BLaER1 treated with 17β-estradiol and CSF1 and Interleukin-3, amounts not matched to agents 10 nM and 100 nM (cell line): ENCODE results near the gene CRIP1.

Source experiments
- H3K27ac ChIP-seq, 11 experiments: shearing (Covaris generic); formaldehyde crosslinking; 2 replicates each; pipeline ENCODE4 v1.8.1; 2022
- H3K27me3 ChIP-seq, 11 experiments: shearing (Covaris generic); formaldehyde crosslinking; 2 replicates each; pipeline ENCODE4 v1.8.1; 2022
- H3K36me3 ChIP-seq, 11 experiments: shearing (Covaris generic); formaldehyde crosslinking; 2 replicates each; pipeline ENCODE4 v1.8.1; 2022
- H3K4me1 ChIP-seq, 10 experiments: shearing (Covaris generic); formaldehyde crosslinking; 2 replicates each; pipeline ENCODE4 v1.8.1; 2022
- H3K4me2 ChIP-seq, 11 experiments: shearing (Covaris generic); formaldehyde crosslinking; 2 replicates each; pipeline ENCODE4 v1.8.1; 2022
- H3K4me3 ChIP-seq, 10 experiments: shearing (Covaris generic); formaldehyde crosslinking; 2 replicates each; pipeline ENCODE4 v1.8.1; 2022
- H3K9ac ChIP-seq, 11 experiments: shearing (Covaris generic); formaldehyde crosslinking; 2 replicates each; pipeline ENCODE4 v1.8.1; 2022
- H3K9me3 ChIP-seq, 11 experiments: shearing (Covaris generic); formaldehyde crosslinking; replicated peaks in 1 of 11; 2 replicates each; pipeline ENCODE4 v1.8.1; 2022
- H4K20me1 ChIP-seq, 11 experiments: shearing (Covaris generic); formaldehyde crosslinking; 2 replicates each; pipeline ENCODE4 v1.8.1; 2022
- Cebpa-rat ChIP-seq, 11 experiments: shearing (Covaris generic); IDR thresholded peaks; 2 replicates each; pipeline ENCODE4 v1.8.1; 2022

Gene CRIP1

DNA sequence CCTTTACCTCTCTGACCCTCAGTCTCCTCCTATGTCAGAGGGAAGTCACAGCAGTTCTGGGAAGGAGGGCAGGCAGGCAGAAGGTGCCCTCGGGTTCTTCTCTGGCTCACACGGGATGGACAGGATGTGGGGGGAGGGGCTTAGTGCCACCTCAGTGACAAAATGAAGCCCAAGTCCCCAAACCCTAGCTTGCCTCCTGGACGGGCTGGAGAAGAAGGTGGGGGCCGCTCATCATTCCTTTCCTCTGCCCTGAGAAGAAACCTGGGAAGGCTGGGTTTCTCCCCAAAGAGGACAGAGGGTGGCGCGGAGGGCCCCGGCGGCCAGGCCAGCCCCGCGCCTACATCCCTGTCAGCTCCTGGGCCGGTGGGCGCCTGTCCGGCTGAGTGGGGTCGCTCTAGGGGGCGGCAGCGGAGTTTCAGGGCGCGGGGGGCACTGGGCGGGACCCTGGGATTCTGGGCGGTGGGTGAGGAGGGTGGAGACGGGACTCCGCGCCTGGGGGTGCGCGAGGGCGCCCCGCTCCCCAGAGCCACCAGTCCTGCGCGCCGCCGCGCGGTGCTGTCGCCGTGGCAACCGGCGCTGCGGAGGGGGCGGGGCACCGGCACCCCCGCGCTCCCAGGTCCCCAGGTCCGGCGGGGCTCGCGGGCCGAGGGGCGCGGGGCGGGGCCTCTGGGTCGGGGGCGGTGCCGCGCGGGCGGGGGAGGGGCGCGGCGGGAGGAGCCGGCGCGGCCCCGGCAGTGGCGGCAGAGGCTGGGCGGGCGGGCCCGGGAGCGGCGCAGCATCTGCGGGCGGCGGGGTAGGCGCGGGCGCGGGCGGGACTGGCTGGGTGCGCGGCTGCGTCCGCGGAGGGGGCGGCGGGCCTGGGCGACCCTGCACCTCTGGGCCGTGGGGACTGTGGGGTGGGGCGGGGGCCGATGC is 39.4 kb downstream of the CRIP1 start, which contains the start of gene TMEM121:
TMEM121 (plus strand) TSS at position 723 of the 915 bp plus-strand sequence. CDS start 2,252 bp downstream, outside the sequence.
- peaks cover 0 to 15% (median 0%) of the 10 kb centered on the region in 11 experiments; a peak in 6 of 22 replicates for H4K20me1 ChIP-seq
- no peak for TF ChIP-seq Cebpa-rat (IDR thresholded peaks at IDR 0.05)
- peak within 1 kb of the TSS; percentile 95 to 100 (median 99) for H3K4me2 ChIP-seq
- no peaks in the 10 kb centered on the region for H3K9me3 ChIP-seq
- peak within 1 kb of the TSS; percentile 60 to 84 (median 72) for H3K4me3 ChIP-seq
- H3K27ac ChIP-seq, result peak within 1 kb of the TSS in 10 of 11 experiments; percentile 9 to 89 (median 75); a peak in 17 of 22 replicates
- H3K4me1 ChIP-seq, result peaks cover 33 to 55% (median 46%) of the 10 kb centered on the region in 10 experiments
- no peaks in the 10 kb centered on the region for H3K36me3 ChIP-seq
- peaks cover 0 to 19% (median 0%) of the 10 kb centered on the region in 11 experiments; a peak in 7 of 22 replicates for H3K27me3 ChIP-seq
- H3K9ac ChIP-seq, result peak within 1 kb of the TSS; percentile 77 to 88 (median 85)

DNA sequence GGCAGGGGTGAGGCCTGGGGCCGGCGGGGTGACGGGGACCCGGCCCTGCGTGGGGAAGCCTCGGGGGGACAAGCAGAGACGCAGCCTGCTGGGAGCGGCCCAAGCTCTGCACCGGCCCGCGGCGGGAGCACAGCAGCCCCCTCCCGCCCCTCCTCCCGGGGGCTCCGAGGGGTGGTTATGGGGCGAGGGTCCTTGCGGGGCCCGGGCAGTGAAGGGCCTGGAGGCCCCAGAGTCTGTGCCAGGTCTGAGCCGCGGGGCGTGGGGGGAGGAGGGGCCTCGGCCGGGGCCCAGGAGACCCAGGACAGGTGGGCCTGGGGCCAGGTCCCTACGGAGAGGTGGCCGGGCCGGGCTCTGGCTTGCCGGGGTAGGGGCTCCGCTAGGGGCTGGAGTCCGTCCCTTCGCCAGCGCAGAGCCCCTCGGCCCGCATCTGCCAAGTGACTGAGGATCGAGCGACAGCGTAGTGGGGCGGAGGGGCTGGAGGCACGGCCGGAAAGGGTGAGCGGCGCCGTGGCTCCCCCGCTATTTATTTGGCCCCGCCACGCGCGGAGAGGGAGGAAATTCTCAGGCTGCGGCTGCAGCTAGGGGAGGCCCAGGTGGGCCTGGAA is 40.2 kb downstream of the CRIP1 start:
- Histone ChIP-seq H3K9ac (peak overlapping the region; percentile 77 to 88 (median 85)), H3K27me3 (peaks cover 0 to 19% (median 0%) of the 10 kb centered on the region in 11 experiments; a peak in 7 of 22 replicates)

GRCh38 chr14:105527381-105527825 is 40.7 kb downstream of the CRIP1 start:
- Histone ChIP-seq H3K9ac (peak overlapping the region; percentile 77 to 88 (median 85)), H3K4me2 (peak overlapping the region; percentile 95 to 100 (median 99)), H3K4me3 (peak overlapping the region; percentile 60 to 84 (median 72))

More for the DNA sequence above, 40.2 kb downstream of the CRIP1 start:
- TF ChIP-seq Cebpa-rat (IDR thresholded peaks at IDR 0.05), result no peak
- Histone ChIP-seq H3K4me1 (peaks cover 40 to 63% (median 54%) of the 10 kb centered on the region in 10 experiments), H4K20me1 (peaks cover 0 to 23% (median 6%) of the 10 kb centered on the region in 11 experiments; a peak in 10 of 22 replicates), H3K36me3 (no peaks in the 10 kb centered on the region), H3K9me3 (no peaks in the 10 kb centered on the region), H3K4me3 (peak overlapping the region; percentile 60 to 84 (median 72)), H3K27ac (peak overlapping the region in 10 of 11 experiments; percentile 9 to 89 (median 75); a peak in 17 of 22 replicates), H3K4me2 (peak overlapping the region; percentile 95 to 100 (median 99))

GRCh38 chr14:105527826-105528585 is 41.3 kb downstream of the CRIP1 start:
- no peak for TF ChIP-seq Cebpa-rat (IDR thresholded peaks at IDR 0.05)
- H3K4me3 ChIP-seq, result peak overlapping the region; percentile 60 to 84 (median 72)

More at GRCh38 chr14:105527381-105527825, 40.7 kb downstream of the CRIP1 start:
- Histone ChIP-seq H3K36me3 (no peaks in the 10 kb centered on the region), H4K20me1 (peaks cover 0 to 28% (median 7%) of the 10 kb centered on the region in 11 experiments; a peak in 10 of 22 replicates), H3K27me3 (peaks cover 0 to 19% (median 0%) of the 10 kb centered on the region in 11 experiments; a peak in 7 of 22 replicates), H3K27ac (peak overlapping the region in 9 of 11 experiments; percentile 74 to 89 (median 86); a peak in 16 of 22 replicates), H3K4me1 (peaks cover 46 to 68% (median 59%) of the 10 kb centered on the region in 10 experiments), H3K9me3 (no peaks in the 10 kb centered on the region)
- TF ChIP-seq Cebpa-rat (IDR thresholded peaks at IDR 0.05), result no peak

GRCh38 chr14:105528586-105529318 is 42.1 kb downstream of the CRIP1 start:
- H3K9ac ChIP-seq, result peak overlapping the region; percentile 77 to 88 (median 85)
- H3K9me3 ChIP-seq, result no peaks in the 10 kb centered on the region
- H3K4me3 ChIP-seq, result peak overlapping the region; percentile 60 to 84 (median 72)
- TF ChIP-seq Cebpa-rat (IDR thresholded peaks at IDR 0.05), result no peak
- peaks cover 54 to 81% (median 72%) of the 10 kb centered on the region in 10 experiments for H3K4me1 ChIP-seq
- peak overlapping the region; percentile 95 to 100 (median 99) for H3K4me2 ChIP-seq
- peaks cover 0 to 24% (median 0%) of the 10 kb centered on the region in 11 experiments; a peak in 7 of 22 replicates for H3K27me3 ChIP-seq
- H3K36me3 ChIP-seq, result no peaks in the 10 kb centered on the region
- H3K27ac ChIP-seq, result peak overlapping the region; percentile 28 to 89 (median 85); a peak in 21 of 22 replicates
- peaks cover 0 to 36% (median 7%) of the 10 kb centered on the region in 11 experiments; a peak in 11 of 22 replicates for H4K20me1 ChIP-seq

More at GRCh38 chr14:105527826-105528585, 41.3 kb downstream of the CRIP1 start:
- peaks cover 0 to 32% (median 7%) of the 10 kb centered on the region in 11 experiments; a peak in 11 of 22 replicates for H4K20me1 ChIP-seq
- peak overlapping the region; percentile 56 to 89 (median 85); a peak in 21 of 22 replicates for H3K27ac ChIP-seq
- peaks cover 0 to 19% (median 0%) of the 10 kb centered on the region in 11 experiments; a peak in 7 of 22 replicates for H3K27me3 ChIP-seq
- H3K36me3 ChIP-seq, result no peaks in the 10 kb centered on the region
- peak overlapping the region; percentile 77 to 88 (median 85) for H3K9ac ChIP-seq
- peak overlapping the region; percentile 95 to 100 (median 99) for H3K4me2 ChIP-seq
- peaks cover 51 to 74% (median 65%) of the 10 kb centered on the region in 10 experiments for H3K4me1 ChIP-seq
- H3K9me3 ChIP-seq, result no peaks in the 10 kb centered on the region

DNA sequence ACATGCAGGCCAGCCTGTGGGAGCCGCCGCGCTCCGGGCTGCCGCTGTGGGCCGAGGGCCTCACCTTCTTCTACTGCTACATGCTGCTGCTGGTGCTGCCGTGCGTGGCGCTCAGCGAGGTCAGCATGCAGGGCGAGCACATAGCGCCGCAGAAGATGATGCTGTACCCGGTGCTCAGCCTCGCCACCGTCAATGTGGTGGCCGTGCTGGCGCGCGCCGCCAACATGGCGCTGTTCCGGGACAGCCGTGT is 42.6 kb downstream of the CRIP1 start:
- Histone ChIP-seq H3K4me1 (peaks cover 54 to 86% (median 77%) of the 10 kb centered on the region in 10 experiments), H4K20me1 (peaks cover 0 to 36% (median 7%) of the 10 kb centered on the region in 11 experiments; a peak in 11 of 22 replicates), H3K9me3 (no peaks in the 10 kb centered on the region), H3K36me3 (no peaks in the 10 kb centered on the region), H3K4me3 (peak overlapping the region; percentile 60 to 84 (median 72)), H3K9ac (peak overlapping the region; percentile 64 to 88 (median 85)), H3K4me2 (peak overlapping the region; percentile 95 to 100 (median 99)), H3K27me3 (peaks cover 0 to 24% (median 0%) of the 10 kb centered on the region in 11 experiments; a peak in 7 of 22 replicates), H3K27ac (peak overlapping the region; percentile 28 to 89 (median 85); a peak in 21 of 22 replicates)
- TF ChIP-seq Cebpa-rat (IDR thresholded peaks at IDR 0.05), result no peak

DNA sequence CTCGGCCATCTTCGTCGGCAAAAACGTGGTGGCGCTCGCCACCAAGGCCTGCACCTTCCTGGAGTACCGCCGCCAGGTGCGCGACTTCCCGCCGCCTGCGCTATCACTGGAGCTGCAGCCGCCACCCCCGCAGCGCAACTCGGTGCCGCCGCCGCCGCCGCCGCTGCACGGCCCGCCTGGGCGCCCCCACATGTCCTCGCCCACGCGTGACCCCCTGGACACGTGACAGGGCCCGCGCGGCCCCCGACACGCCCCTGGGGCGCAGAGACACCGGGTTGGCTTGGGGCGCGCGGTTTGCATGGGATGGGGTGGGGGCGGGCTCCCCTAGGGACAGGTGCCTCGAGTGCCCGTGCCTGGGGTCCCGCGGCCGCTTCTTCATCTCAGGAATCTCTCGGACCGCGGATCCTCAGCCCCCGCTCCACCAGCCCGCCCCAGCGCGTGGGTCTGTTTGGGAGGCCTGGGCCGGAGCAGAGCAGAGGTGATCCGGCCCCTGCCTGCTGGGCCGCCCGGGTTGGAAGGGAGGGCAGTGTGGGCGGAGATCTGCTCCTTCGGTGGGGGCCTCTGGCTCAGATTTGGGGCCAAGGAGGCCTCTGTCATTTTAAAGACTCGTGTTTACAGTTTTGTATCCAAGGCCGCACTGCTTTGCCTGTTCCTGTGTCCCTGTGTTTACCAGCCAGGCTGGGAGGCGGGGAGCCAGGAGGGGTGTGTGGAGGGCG is 43.0 kb downstream of the CRIP1 start:
- peak overlapping the region; percentile 60 to 84 (median 72) for H3K4me3 ChIP-seq
- H3K27me3 ChIP-seq, result peaks cover 0 to 24% (median 0%) of the 10 kb centered on the region in 11 experiments; a peak in 7 of 22 replicates
- no peaks in the 10 kb centered on the region for H3K9me3 ChIP-seq
- H3K36me3 ChIP-seq, result no peaks in the 10 kb centered on the region
- H3K4me1 ChIP-seq, result peaks cover 54 to 90% (median 82%) of the 10 kb centered on the region in 10 experiments
- H3K27ac ChIP-seq, result peak overlapping the region; percentile 17 to 89 (median 85); a peak in 21 of 22 replicates
- H4K20me1 ChIP-seq, result peaks cover 0 to 36% (median 7%) of the 10 kb centered on the region in 11 experiments; a peak in 11 of 22 replicates
- TF ChIP-seq Cebpa-rat (IDR thresholded peaks at IDR 0.05), result no peak
- peak overlapping the region; percentile 64 to 88 (median 85); a peak in 21 of 22 replicates for H3K9ac ChIP-seq
- peak overlapping the region; percentile 95 to 100 (median 99) for H3K4me2 ChIP-seq
